ENCODE data around the gene ELOVL3. TPM values are rescaled to one million over a fixed set of nuclear protein-coding genes. Genes with fewer than 3 reads are reported as not detected.

ELOVL3 gene
- total RNA-seq, 2 experiments from 2014 or later, result not detected

GRCh38 chr10:102230861-102231356, 4.8 kb downstream of the ELOVL3 start:
- Mint-ChIP-seq H3K4me3 (peak overlapping the region; percentile 48), H3K4me1 (peaks cover 21% of the 10 kb centered on the region), H3K9me3 (no peaks in the 10 kb centered on the region), H3K27ac (no peak overlapping the region), H3K36me3 (ENCODE audit: low read depth) (no peaks in the 10 kb centered on the region), H3K27me3 (peaks cover 62% of the 10 kb centered on the region)
- ChIA-PET CTCF (interaction anchor here (0.6 to 6.8 kb wide), 48 partner anchors 9 to 414 kb away, joined by 3 to 170 read pairs (median 5); partner anchors contain the start of genes C10orf95, CUEDC2, FBXL15 and GBF1), POLR2A (no interaction called here)
- DNase-seq, result peak; percentile 49

- Mint-ChIP-seq H3K36me3 (ENCODE audit: low read depth) (no peaks in the 10 kb centered on the region), H3K27ac (no peak overlapping the region), H3K4me1 (peaks cover 14% of the 10 kb centered on the region), H3K4me3 (peak overlapping the region; percentile 48), H3K27me3 (peaks cover 57% of the 10 kb centered on the region), H3K9me3 (no peaks in the 10 kb centered on the region)
- CTCF ChIA-PET, result interaction anchor here (0.5 to 6.8 kb wide), 53 partner anchors 8 to 413 kb away, joined by 3 to 170 read pairs (median 4); partner anchors contain the start of genes FBXL15, GBF1, NFKB2 and PITX3
- POLR2A ChIA-PET, result interaction anchor here (0.6 kb wide), 1 partner anchor 119 kb away, joined by 4 read pairs; no protein-coding TSS in a partner anchor
- peak; percentile 72 for DNase-seq
Measured at GRCh38 chr10:102231357-102232318, 5.5 kb downstream of the ELOVL3 start.

- no peaks in the 10 kb centered on the region for H3K36me3 Mint-ChIP-seq (ENCODE audit: low read depth)
- CTCF ChIA-PET, result interaction anchor here (0.8 to 4.2 kb wide), 3 partner anchors 117 to 245 kb away, joined by 3 to 16 read pairs (median 4); no protein-coding TSS in a partner anchor
- H3K27ac Mint-ChIP-seq, result no peak overlapping the region
- POLR2A ChIA-PET, result no interaction called here
- peaks cover 11% of the 10 kb centered on the region for H3K4me1 Mint-ChIP-seq
- H3K27me3 Mint-ChIP-seq, result peaks cover 54% of the 10 kb centered on the region
- H3K9me3 Mint-ChIP-seq, result no peaks in the 10 kb centered on the region
- DNase-seq, result no peak
- H3K4me3 Mint-ChIP-seq, result no peak overlapping the region
Measured at GRCh38 chr10:102233997-102234396, 7.9 kb downstream of the ELOVL3 start.

GRCh38 chr10:102234888-102235597, 8.9 kb downstream of the ELOVL3 start:
- ChIA-PET POLR2A (no interaction called here), CTCF (interaction anchor here (0.8 to 4.2 kb wide), 7 partner anchors 9 to 244 kb away, joined by 3 to 16 read pairs (median 3); no protein-coding TSS in a partner anchor)
- H3K36me3 Mint-ChIP-seq (ENCODE audit: low read depth), result no peaks in the 10 kb centered on the region
- H3K27ac Mint-ChIP-seq, result no peak overlapping the region
- no peak overlapping the region for H3K4me3 Mint-ChIP-seq
- DNase-seq, result no peak
- H3K9me3 Mint-ChIP-seq, result no peaks in the 10 kb centered on the region
- H3K27me3 Mint-ChIP-seq, result peaks cover 59% of the 10 kb centered on the region
- H3K4me1 Mint-ChIP-seq, result peaks cover 6% of the 10 kb centered on the region

- peaks cover 4% of the 10 kb centered on the region for H3K4me1 Mint-ChIP-seq
- H3K27ac Mint-ChIP-seq, result no peak overlapping the region
- DNase-seq, result no peak
- CTCF ChIA-PET, result interaction anchor here (0.6 to 4.2 kb wide), 8 partner anchors 9 to 243 kb away, joined by 3 to 16 read pairs (median 3); no protein-coding TSS in a partner anchor
- POLR2A ChIA-PET, result no interaction called here
- no peaks in the 10 kb centered on the region for H3K36me3 Mint-ChIP-seq (ENCODE audit: low read depth)
- H3K9me3 Mint-ChIP-seq, result no peaks in the 10 kb centered on the region
- H3K27me3 Mint-ChIP-seq, result peaks cover 62% of the 10 kb centered on the region
- no peak overlapping the region for H3K4me3 Mint-ChIP-seq
Measured at GRCh38 chr10:102235598-102235920, 9.5 kb downstream of the ELOVL3 start.

- CTCF ChIA-PET, result interaction anchor here (0.6 to 4.2 kb wide), 7 partner anchors 8 to 243 kb away, joined by 3 to 16 read pairs (median 3); no protein-coding TSS in a partner anchor
Measured at GRCh38 chr10:102236006-102236405, 9.9 kb downstream of the ELOVL3 start.

GRCh38 chr10:102237711-102238252, 11.7 kb downstream of the ELOVL3 start:
- Mint-ChIP-seq H3K9me3 (no peaks in the 10 kb centered on the region), H3K4me3 (no peak overlapping the region), H3K36me3 (ENCODE audit: low read depth) (no peaks in the 10 kb centered on the region), H3K27me3 (peaks cover 68% of the 10 kb centered on the region), H3K27ac (no peak overlapping the region), H3K4me1 (peaks cover 16% of the 10 kb centered on the region)
- ChIA-PET POLR2A (no interaction called here), CTCF (interaction anchor here (1.0 to 4.9 kb wide), 6 partner anchors 9 to 166 kb away, joined by 3 to 71 read pairs (median 4); partner anchors contain the start of gene ELOVL3)
- DNase-seq, result no peak

More at GRCh38 chr10:102236006-102236405, 9.9 kb downstream of the ELOVL3 start:
- Mint-ChIP-seq H3K27ac (no peak overlapping the region), H3K36me3 (ENCODE audit: low read depth) (no peaks in the 10 kb centered on the region), H3K9me3 (no peaks in the 10 kb centered on the region), H3K4me3 (no peak overlapping the region), H3K27me3 (peaks cover 65% of the 10 kb centered on the region), H3K4me1 (peaks cover 6% of the 10 kb centered on the region)
- POLR2A ChIA-PET, result no interaction called here
- DNase-seq, result no peak

GRCh38 chr10:102240467-102241031, 14.4 kb downstream of the ELOVL3 start:
- no peak overlapping the region for H3K27ac Mint-ChIP-seq
- H3K36me3 Mint-ChIP-seq (ENCODE audit: low read depth), result no peaks in the 10 kb centered on the region

GRCh38 chr10:102241032-102241443, 14.9 kb downstream of the ELOVL3 start:
- Mint-ChIP-seq H3K4me3 (peak overlapping the region; percentile 54), H3K9me3 (no peaks in the 10 kb centered on the region), H3K36me3 (ENCODE audit: low read depth) (no peaks in the 10 kb centered on the region), H3K4me1 (peaks cover 26% of the 10 kb centered on the region), H3K27ac (no peak overlapping the region), H3K27me3 (peaks cover 48% of the 10 kb centered on the region)
- no peak for DNase-seq
- ChIA-PET CTCF (interaction anchor here (0.8 to 4.9 kb wide), 7 partner anchors 12 to 158 kb away, joined by 3 to 71 read pairs (median 3); partner anchors contain the start of gene ELOVL3), POLR2A (no interaction called here)

More at GRCh38 chr10:102240467-102241031, 14.4 kb downstream of the ELOVL3 start:
- Mint-ChIP-seq H3K4me3 (peak overlapping the region; percentile 54), H3K9me3 (no peaks in the 10 kb centered on the region), H3K4me1 (peaks cover 25% of the 10 kb centered on the region), H3K27me3 (peaks cover 53% of the 10 kb centered on the region)
- no peak for DNase-seq
- CTCF ChIA-PET, result interaction anchor here (0.8 to 4.9 kb wide), 6 partner anchors 11 to 158 kb away, joined by 3 to 71 read pairs (median 3); partner anchors contain the start of gene ELOVL3
- POLR2A ChIA-PET, result no interaction called here

GRCh38 chr10:102241444-102242117, 15.5 kb downstream of the ELOVL3 start, which contains the start of gene PITX3:
TSS of gene PITX3 (minus strand) at chr10:102241512. CDS start at chr10:102232080, 9,432 bp downstream.
- Mint-ChIP-seq H3K27me3 (peaks cover 46% of the 10 kb centered on the region), H3K9me3 (no peaks in the 10 kb centered on the region), H3K4me3 (peak within 1 kb of the TSS; percentile 80), H3K4me1 (peaks cover 31% of the 10 kb centered on the region), H3K27ac (no peak within 1 kb of the TSS), H3K36me3 (ENCODE audit: low read depth) (peaks cover 3% of the 10 kb centered on the region)
- peak; percentile 93 for DNase-seq
- ChIA-PET CTCF (interaction anchor here (0.8 to 4.9 kb wide), 6 partner anchors 13 to 157 kb away, joined by 3 to 71 read pairs (median 3); partner anchors contain the start of gene ELOVL3), POLR2A (no interaction called here)

- peak overlapping the region; percentile 80 for H3K4me3 Mint-ChIP-seq
- peaks cover 42% of the 10 kb centered on the region for H3K27me3 Mint-ChIP-seq
- no peak overlapping the region for H3K27ac Mint-ChIP-seq
- no peaks in the 10 kb centered on the region for H3K9me3 Mint-ChIP-seq
- CTCF ChIA-PET, result interaction anchor here (1.3 to 4.9 kb wide), 3 partner anchors 12 to 73 kb away, joined by 3 to 71 read pairs (median 5); partner anchors contain the start of gene ELOVL3
- H3K4me1 Mint-ChIP-seq, result peaks cover 37% of the 10 kb centered on the region
- DNase-seq, result no peak
- H3K36me3 Mint-ChIP-seq (ENCODE audit: low read depth), result peaks cover 3% of the 10 kb centered on the region
- POLR2A ChIA-PET, result no interaction called here
Measured at GRCh38 chr10:102242118-102242485, 16.0 kb downstream of the ELOVL3 start.

Measured in activated CD4-positive, alpha-beta T cell treated with anti-CD3 and anti-CD28 coated beads, Interleukin-2, amount 10 ng/mL, durations not matched to agents 7 days and 5 days (primary cell).